ENCODE data around the gene KCNIP1. TPM values are rescaled to one million over a fixed set of nuclear protein-coding genes. Genes with fewer than 3 reads are reported as not detected.

The KCNIP1 gene
- total and polyA plus RNA-seq, 2 of the 13 experiments (the other 11 are each of a cell fraction or from before 2014, with no cell fraction given): not detected

GRCh38 chr5:170576602-170577535 is 73.0 kb downstream of the KCNIP1 start:
- no peak overlapping the region for H3K9ac ChIP-seq (ENCODE audit: insufficient read depth, low read depth, low read length)
- no peaks in the 10 kb centered on the region for H3K4me1 ChIP-seq (ENCODE audit: insufficient read depth, low read length)
- H3K36me3 ChIP-seq (replicated peaks in 1 of 2; ENCODE audit: control insufficient read depth in 1 of 2, insufficient read depth in 2 of 2, low read length in 2 of 2): no peaks in the 10 kb centered on the region
- intact Hi-C loops (cut with micrococcal nuclease; ENCODE audit: unreplicated experiment): no loop called here
- H4K20me1 ChIP-seq (ENCODE audit: insufficient read depth, low read length): no peaks in the 10 kb centered on the region
- H3K4me3 ChIP-seq (replicated peaks in 1 of 3; ENCODE audit: insufficient read depth in 1 of 3, low read depth in 2 of 3, low read length in 3 of 3): no peak overlapping the region
- H2AFZ ChIP-seq (ENCODE audit: low read length): no peak overlapping the region
- ChIA-PET CTCF (ENCODE audit: low intra/inter-chr PET ratio, low total read pairs) (no interaction called here), POLR2A (no interaction called here)
- 33% methylated on average over 11 of the region's 11 CpGs for WGBS (ENCODE audit: low lambda C conversion rate)
- ATAC-seq (no peak), DNase-seq (ENCODE audit: low spot score) (no peak), FAIRE-seq (no peak)
- no peak overlapping the region for H3K4me2 ChIP-seq (ENCODE audit: low read depth, low read length)
- no peaks in the 10 kb centered on the region for H3K79me2 ChIP-seq (ENCODE audit: insufficient read depth, low read length)
- in situ Hi-C loops (cut with HindIII; ENCODE audit: extremely low pct_ligation_motif_present, low pct_unique_long_range_greater_than_20kb): no loop called here
- H3K27ac ChIP-seq (ENCODE audit: extremely low read length, insufficient read depth, low read length): no peak overlapping the region
- no TSS peak for BruUV-seq (replicated peaks)
- H3K9me3 ChIP-seq (ENCODE audit: low read length): peaks cover 13% of the 10 kb centered on the region; the same call in 1 of the 2 replicates
- no peak for TF ChIP-seq TFDP2 (CRISPR knock-in tag; IDR thresholded peaks at IDR 0.05)
- TF ChIP-seq TCF7L2 (IDR thresholded peaks at IDR 0.05; ENCODE audit: low read depth, low read length): no peak
- no peak for TF ChIP-seq ZNF446 (CRISPR knock-in tag; IDR thresholded peaks at IDR 0.05)
- TF ChIP-seq BATF2 (CRISPR knock-in tag; IDR thresholded peaks at IDR 0.05): no peak
- TF ChIP-seq ZUFSP (CRISPR knock-in tag; IDR thresholded peaks at IDR 0.05; ENCODE audit: borderline replicate concordance): no peak
- no peak for TF ChIP-seq CHD4 (IDR thresholded peaks at IDR 0.05; ENCODE audit: borderline replicate concordance, low read length)
- H3K27me3 ChIP-seq (ENCODE audit: control insufficient read depth in 1 of 2, insufficient read depth in 2 of 2, low read length in 2 of 2): peaks cover 0 to 9% of the 10 kb centered on the region in 2 experiments; a peak in 1 of 5 replicates

Data from HepG2 (cell line).